Peyer's patch (tissue), 4 donors: ENCODE data around the gene SURF2. TPM values are rescaled to one million over a fixed set of nuclear protein-coding genes. Genes with fewer than 3 reads are reported as not detected.
"Not testable (repeated sequence)": the region's sequence is repeated elsewhere in the genome, so short reads cannot be mapped to it uniquely, and the experiment has no call there.

Experiments used
- DNase-seq, 3 donors: peaks; one replicate each; pipeline ENCODE4 v3.0.0-alpha.2; 2017 to 2019
- H3K27ac ChIP-seq, 4 donors: fragments of 200-600 bp; sonication (generic); one replicate each; pipeline ENCODE4 v1.5.1; 2016 to 2019
- H3K27me3 ChIP-seq, 2 donors: fragments of 200-600 bp; sonication (generic); one replicate each; pipeline ENCODE4 v1.5.1; 2019
- H3K36me3 ChIP-seq, 3 donors: fragments of 200-600 bp; sonication (generic); one replicate each; pipeline ENCODE4 v1.5.1; 2016 to 2019
- H3K4me1 ChIP-seq, 4 donors: fragments of 200-600 bp; sonication (generic); one replicate each; pipeline ENCODE4 v1.5.1; 2016 to 2019
- H3K4me3 ChIP-seq, 4 donors: fragments of 200-600 bp; sonication (generic); 1 replicate in 3 of 4; 2 replicates in 1 of 4; pipeline ENCODE4 v1.5.1; 2016 to 2019; ENCODE audit warnings: mild to moderate bottlenecking in 1 of 4
- H3K9me3 ChIP-seq, 4 donors: fragments of 200-600 bp; sonication (generic); one replicate each; pipeline ENCODE4 v1.5.1; 2016 to 2019; ENCODE audit warnings: mild to moderate bottlenecking in 1 of 4
- CTCF ChIP-seq, 6 experiments: fragments of 450-650 bp in 4 of 6; fragments of 200-600 bp in 2 of 6; sonication (generic) in 1 of 6; IDR thresholded peaks; one replicate each; pipeline ENCODE4 v1.5.1; 2017 to 2019; ENCODE audit warnings: antibody characterized with exemption in 6 of 6, mild to moderate bottlenecking in 3 of 6, moderate library complexity in 1 of 6
- POLR2A ChIP-seq, 2 donors: fragments of 450-650 bp; IDR thresholded peaks; one replicate each; pipeline ENCODE4 v1.5.1; 2017; ENCODE audit warnings: antibody characterized with exemption in 2 of 2, mild to moderate bottlenecking in 2 of 2, moderate library complexity in 2 of 2
- total RNA-seq, 4 donors: library from RNA; depleted of rRNA; stranded (reverse); fragments of >200 nt; gene quantifications; one replicate each; pipeline ENCODE4 v1.1.0, GENCODE V29; 2016

Gene SURF2
- total RNA-seq, 4 donors from 2014 or later: 5.4 to 18.9 (median 15.3) TPM

- Histone ChIP-seq H3K27ac (no peak overlapping the region), H3K27me3 (no peaks in the 10 kb centered on the region), H3K4me3 (no peak overlapping the region), H3K4me1 (no peaks in the 10 kb centered on the region), H3K9me3 (no peaks in the 10 kb centered on the region), H3K36me3 (no peaks in the 10 kb centered on the region)
- TF ChIP-seq CTCF (IDR thresholded peaks at IDR 0.05) (no peak), POLR2A (IDR thresholded peaks at IDR 0.05) (no peak)
- DNase-seq: peak in 2 of 3 donors; percentile 0 to 18
Observed at GRCh38 chr9:133321411-133321935, 34.9 kb upstream of the SURF2 start.

- TF ChIP-seq POLR2A (IDR thresholded peaks at IDR 0.05) (no peak), CTCF (IDR thresholded peaks at IDR 0.05) (no peak)
- no peaks in the 10 kb centered on the region for H3K4me1 ChIP-seq
- H3K27me3 ChIP-seq: no peaks in the 10 kb centered on the region
- no peak overlapping the region for H3K4me3 ChIP-seq
- no peaks in the 10 kb centered on the region for H3K9me3 ChIP-seq
- no peaks in the 10 kb centered on the region for H3K36me3 ChIP-seq
- DNase-seq: peak in 1 of 3 donors; percentile 19
- H3K27ac ChIP-seq: no peak overlapping the region
Observed at GRCh38 chr9:133322701-133323100, 33.6 kb upstream of the SURF2 start.

GRCh38 chr9:133323211-133323610, 33.1 kb upstream of the SURF2 start:
- no peaks in the 10 kb centered on the region for H3K36me3 ChIP-seq
- no peak overlapping the region for H3K4me3 ChIP-seq
- H3K27me3 ChIP-seq: no peaks in the 10 kb centered on the region
- H3K27ac ChIP-seq: no peak overlapping the region
- no peak for TF ChIP-seq POLR2A (IDR thresholded peaks at IDR 0.05)
- no peak for TF ChIP-seq CTCF (IDR thresholded peaks at IDR 0.05)
- H3K9me3 ChIP-seq: no peaks in the 10 kb centered on the region
- DNase-seq: peak in 1 of 3 donors; percentile 29
- no peaks in the 10 kb centered on the region for H3K4me1 ChIP-seq

GRCh38 chr9:133323991-133324703, 32.2 kb upstream of the SURF2 start:
- TF ChIP-seq CTCF (IDR thresholded peaks at IDR 0.05): no peak
- no peak for TF ChIP-seq POLR2A (IDR thresholded peaks at IDR 0.05)
- H3K27me3 ChIP-seq: no peaks in the 10 kb centered on the region
- no peaks in the 10 kb centered on the region for H3K36me3 ChIP-seq
- no peak overlapping the region for H3K4me3 ChIP-seq
- peaks cover 0 to 3% (median 0%) of the 10 kb centered on the region in 4 donors for H3K4me1 ChIP-seq
- DNase-seq: peak in 1 of 3 donors; percentile 32
- no peaks in the 10 kb centered on the region for H3K9me3 ChIP-seq
- no peak overlapping the region for H3K27ac ChIP-seq

GRCh38 chr9:133327021-133327420, 29.3 kb upstream of the SURF2 start:
- H3K36me3 ChIP-seq: peaks cover 0 to 14% (median 0%) of the 10 kb centered on the region in 3 donors
- H3K9me3 ChIP-seq, H3K27me3 ChIP-seq, H3K27ac ChIP-seq, H3K4me3 ChIP-seq, H3K4me1 ChIP-seq: not testable (repeated sequence)
- DNase-seq: peak in 1 of 3 donors; percentile 18

GRCh38 chr9:133327834-133328484, 28.4 kb upstream of the SURF2 start:
- no peak overlapping the region for H3K4me3 ChIP-seq
- TF ChIP-seq POLR2A (IDR thresholded peaks at IDR 0.05) (no peak), CTCF (IDR thresholded peaks at IDR 0.05) (no peak)

More at GRCh38 chr9:133327834-133328484, 28.4 kb upstream of the SURF2 start:
- DNase-seq: peak in 1 of 3 donors; percentile 27
- peaks cover 0 to 8% (median under 1%) of the 10 kb centered on the region in 4 donors for H3K4me1 ChIP-seq
- H3K27ac ChIP-seq: no peak overlapping the region
- H3K9me3 ChIP-seq: no peaks in the 10 kb centered on the region
- H3K36me3 ChIP-seq: peaks cover 0 to 24% (median 0%) of the 10 kb centered on the region in 3 donors
- no peaks in the 10 kb centered on the region for H3K27me3 ChIP-seq
